GM23338 (cell line): ENCODE results near the gene NIFK. TPM values are rescaled to one million over a fixed set of nuclear protein-coding genes. Genes with fewer than 3 reads are reported as not detected.

Source experiments
- ATAC-seq: fragments of 200-7000 bp; cut with Tn5 transposase; 3 replicates; pipeline ENCODE4 v1.9.1; 2020
- DNase-seq: peaks from one replicate; pipeline ENCODE4 v3.0.0-alpha.2; 2015; ENCODE audit warnings: low spot score
- H2AFZ ChIP-seq: fragments of 200-600 bp; sonication (generic); 2 replicates; pipeline ENCODE4 v1.8.0; 2016; ENCODE audit warnings: antibody characterized with exemption, mild to moderate bottlenecking, moderate library complexity
- H3F3A ChIP-seq: fragments of 200-600 bp; sonication (generic); replicated peaks from 2 replicates; pipeline ENCODE4 v1.8.0; 2017; ENCODE audit warnings: antibody characterized with exemption, mixed run types, low read depth
- H3K27ac ChIP-seq: fragments of 200-600 bp; sonication (generic); 2 replicates; pipeline ENCODE4 v1.6.1; 2016; ENCODE audit warnings: low read depth
- H3K27me3 ChIP-seq: fragments of 200-600 bp; sonication (generic); 2 replicates; pipeline ENCODE4 v1.8.0; 2016; ENCODE audit warnings: mild to moderate bottlenecking, mixed run types, moderate library complexity; ENCODE audit not compliant: insufficient read depth
- H3K36me3 ChIP-seq: fragments of 200-600 bp; sonication (generic); 2 replicates; pipeline ENCODE4 v1.8.0; 2016; ENCODE audit warnings: mild to moderate bottlenecking; ENCODE audit not compliant: insufficient read depth
- H3K4me1 ChIP-seq: fragments of 200-600 bp; sonication (generic); 2 replicates; pipeline ENCODE4 v1.8.0; 2016; ENCODE audit warnings: mild to moderate bottlenecking, moderate library complexity; ENCODE audit not compliant: insufficient read depth
- H3K4me2 ChIP-seq: fragments of 200-600 bp; sonication (generic); 2 replicates; pipeline ENCODE4 v1.7.1; 2017; ENCODE audit warnings: mixed run types
- H3K4me3 ChIP-seq: fragments of 200-600 bp; sonication (generic); 2 replicates; pipeline ENCODE4 v1.6.1; 2016; ENCODE audit warnings: mixed run types
- H3K79me2 ChIP-seq: fragments of 200-600 bp; sonication (generic); replicated peaks from 2 replicates; pipeline ENCODE4 v1.8.0; 2017; ENCODE audit warnings: mild to moderate bottlenecking; ENCODE audit not compliant: insufficient read depth
- H3K9me2 ChIP-seq: fragments of 200-600 bp; sonication (generic); 2 replicates; pipeline ENCODE4 v1.8.0; 2017; ENCODE audit not compliant: insufficient read depth
- H4K20me1 ChIP-seq: fragments of 200-600 bp; sonication (generic); replicated peaks from 2 replicates; pipeline ENCODE4 v1.8.0; 2017; ENCODE audit warnings: mild to moderate bottlenecking; ENCODE audit not compliant: insufficient read depth
- H3K27ac Mint-ChIP-seq: 2 replicates; pipeline ENCODE4 v1.8.0; 2020; ENCODE audit warnings: inconsistent platforms, mild to moderate bottlenecking, moderate library complexity, mixed read lengths
- H3K27me3 Mint-ChIP-seq: 3 replicates; pipeline ENCODE4 v1.8.0; 2022; ENCODE audit warnings: low read depth, mild to moderate bottlenecking, moderate library complexity, mixed read lengths, inconsistent platforms; ENCODE audit not compliant: insufficient read depth, poor library complexity
- H3K36me3 Mint-ChIP-seq: 3 replicates; pipeline ENCODE4 v1.8.0; 2021; ENCODE audit warnings: low read depth, mild to moderate bottlenecking, inconsistent platforms, moderate library complexity, mixed read lengths
- H3K4me1 Mint-ChIP-seq: 3 replicates; pipeline ENCODE4 v1.8.0; 2020; ENCODE audit warnings: mild to moderate bottlenecking, inconsistent platforms, mixed read lengths
- H3K4me3 Mint-ChIP-seq: 3 replicates; pipeline ENCODE4 v1.8.0; 2021; ENCODE audit warnings: moderate library complexity, mild to moderate bottlenecking, inconsistent platforms, mixed read lengths
- H3K9me3 Mint-ChIP-seq: 3 replicates; pipeline ENCODE4 v1.8.0; 2020; ENCODE audit warnings: moderate library complexity, mild to moderate bottlenecking, inconsistent platforms, mixed read lengths
- CREB1 ChIP-seq: fragments of 250-450 bp; sonication (Bioruptor Pico); IDR thresholded peaks from 2 replicates; pipeline ENCODE4 v1.5.0; 2020; ENCODE audit warnings: low read depth, mild to moderate bottlenecking, moderate library complexity
- EZH2 ChIP-seq: fragments of 200-600 bp; sonication (generic); IDR thresholded peaks from one replicate; pipeline ENCODE4 v1.8.0; 2017; ENCODE audit warnings: antibody characterized with exemption, mild to moderate bottlenecking, low read depth; ENCODE audit not compliant: unreplicated experiment
- EZH2phosphoT487 ChIP-seq: fragments of 200-600 bp; sonication (generic); IDR thresholded peaks from one replicate; pipeline ENCODE4 v1.8.1; 2018; ENCODE audit warnings: antibody characterized with exemption; ENCODE audit not compliant: unreplicated experiment
- JUNB ChIP-seq: IDR thresholded peaks from one replicate; pipeline ENCODE4 v1.6.1; 2016; ENCODE audit warnings: antibody characterized with exemption; ENCODE audit not compliant: unreplicated experiment
- ZNF114 ChIP-seq: fragments of 250-450 bp; sonication (Bioruptor Pico); IDR thresholded peaks from 2 replicates; pipeline ENCODE4 v1.5.0; 2020; ENCODE audit warnings: mild to moderate bottlenecking, moderate library complexity
- ZNF331 ChIP-seq: fragments of 250-450 bp; sonication (Bioruptor Pico); IDR thresholded peaks from 2 replicates; pipeline ENCODE4 v1.5.0; 2020; ENCODE audit warnings: low read depth, mild to moderate bottlenecking, moderate library complexity
- polyA plus RNA-seq: library from polyadenylated mRNA; unstranded; fragments of >200 nt; fragmentation: Nextera tagmentation; extraction: Ambion mirVana; gene quantifications from 2 replicates; pipeline ENCODE4 v1.2.1, GENCODE V29; 2016
- total RNA-seq: library from RNA; depleted of rRNA; stranded (reverse); fragments of >200 nt; shearing (Covaris generic); gene quantifications from 2 replicates; pipeline ENCODE4 v1.2.3, GENCODE V29; 2014
- TF ChIP-seq, protein P1 (sequence below): IDR thresholded peaks from 2 replicates; pipeline ENCODE4 v1.6.1; 2016; ENCODE audit warnings: antibody characterized with exemption
- TF ChIP-seq, protein P2 (sequence below): IDR thresholded peaks from one replicate; pipeline ENCODE4 v1.6.1; 2018; ENCODE audit warnings: antibody characterized with exemption; ENCODE audit not compliant: unreplicated experiment
- TF ChIP-seq, protein P3 (sequence below), 2 experiments: fragments of 200-600 bp in 1 of 2; sonication (generic) in 1 of 2; conservative IDR thresholded peaks; 2 replicates each; pipeline versions ENCODE4 v1.5.1 to v1.6.1; 2016 to 2017; ENCODE audit warnings: antibody characterized with exemption in 2 of 2, low read depth in 2 of 2, mild to moderate bottlenecking in 2 of 2, moderate library complexity in 1 of 2

Gene NIFK
- total and polyA plus RNA-seq, 2 experiments from 2014 or later: 106 to 289 TPM

DNA sequence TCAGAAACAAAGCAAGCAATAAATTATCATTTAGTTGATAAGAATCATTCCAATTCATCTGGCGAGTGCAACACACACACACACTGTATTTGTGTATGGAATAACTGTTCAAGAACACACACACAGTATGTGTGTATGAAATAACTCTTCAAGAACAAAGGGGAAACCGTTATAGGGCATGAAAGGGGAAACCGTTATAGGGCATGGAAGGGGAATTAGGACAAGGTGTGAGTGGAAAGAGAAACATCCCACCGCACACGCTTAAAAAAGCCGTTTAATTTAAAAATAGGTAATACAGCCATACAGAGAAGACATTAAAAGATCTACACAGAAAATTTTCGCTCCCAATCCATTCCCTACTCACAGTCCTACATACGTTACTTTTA lies 18.2 kb upstream of the NIFK start:
- no peaks in the 10 kb centered on the region for H4K20me1 ChIP-seq
- DNase-seq (no peak), ATAC-seq (no peak)
- Mint-ChIP-seq H3K4me1 (peaks cover 9% of the 10 kb centered on the region), H3K27ac (peak overlapping the region; percentile 87), H3K4me3 (peak overlapping the region; percentile 89), H3K27me3 (peaks cover 5% of the 10 kb centered on the region), H3K36me3 (peaks cover 33% of the 10 kb centered on the region), H3K9me3 (no peaks in the 10 kb centered on the region)
- H3K27ac ChIP-seq: no peak overlapping the region
- no peaks in the 10 kb centered on the region for H3K9me2 ChIP-seq
- H3K79me2 ChIP-seq: peaks cover 49% of the 10 kb centered on the region
- TF ChIP-seq, protein P1, sequence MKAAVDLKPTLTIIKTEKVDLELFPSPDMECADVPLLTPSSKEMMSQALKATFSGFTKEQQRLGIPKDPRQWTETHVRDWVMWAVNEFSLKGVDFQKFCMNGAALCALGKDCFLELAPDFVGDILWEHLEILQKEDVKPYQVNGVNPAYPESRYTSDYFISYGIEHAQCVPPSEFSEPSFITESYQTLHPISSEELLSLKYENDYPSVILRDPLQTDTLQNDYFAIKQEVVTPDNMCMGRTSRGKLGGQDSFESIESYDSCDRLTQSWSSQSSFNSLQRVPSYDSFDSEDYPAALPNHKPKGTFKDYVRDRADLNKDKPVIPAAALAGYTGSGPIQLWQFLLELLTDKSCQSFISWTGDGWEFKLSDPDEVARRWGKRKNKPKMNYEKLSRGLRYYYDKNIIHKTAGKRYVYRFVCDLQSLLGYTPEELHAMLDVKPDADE: no peak
- TF ChIP-seq EZH2 (no peak), CREB1 (CRISPR knock-in tag) (no peak), ZNF114 (CRISPR knock-in tag) (no peak), EZH2phosphoT487 (no peak), JUNB (no peak)
- TF ChIP-seq, protein P2, sequence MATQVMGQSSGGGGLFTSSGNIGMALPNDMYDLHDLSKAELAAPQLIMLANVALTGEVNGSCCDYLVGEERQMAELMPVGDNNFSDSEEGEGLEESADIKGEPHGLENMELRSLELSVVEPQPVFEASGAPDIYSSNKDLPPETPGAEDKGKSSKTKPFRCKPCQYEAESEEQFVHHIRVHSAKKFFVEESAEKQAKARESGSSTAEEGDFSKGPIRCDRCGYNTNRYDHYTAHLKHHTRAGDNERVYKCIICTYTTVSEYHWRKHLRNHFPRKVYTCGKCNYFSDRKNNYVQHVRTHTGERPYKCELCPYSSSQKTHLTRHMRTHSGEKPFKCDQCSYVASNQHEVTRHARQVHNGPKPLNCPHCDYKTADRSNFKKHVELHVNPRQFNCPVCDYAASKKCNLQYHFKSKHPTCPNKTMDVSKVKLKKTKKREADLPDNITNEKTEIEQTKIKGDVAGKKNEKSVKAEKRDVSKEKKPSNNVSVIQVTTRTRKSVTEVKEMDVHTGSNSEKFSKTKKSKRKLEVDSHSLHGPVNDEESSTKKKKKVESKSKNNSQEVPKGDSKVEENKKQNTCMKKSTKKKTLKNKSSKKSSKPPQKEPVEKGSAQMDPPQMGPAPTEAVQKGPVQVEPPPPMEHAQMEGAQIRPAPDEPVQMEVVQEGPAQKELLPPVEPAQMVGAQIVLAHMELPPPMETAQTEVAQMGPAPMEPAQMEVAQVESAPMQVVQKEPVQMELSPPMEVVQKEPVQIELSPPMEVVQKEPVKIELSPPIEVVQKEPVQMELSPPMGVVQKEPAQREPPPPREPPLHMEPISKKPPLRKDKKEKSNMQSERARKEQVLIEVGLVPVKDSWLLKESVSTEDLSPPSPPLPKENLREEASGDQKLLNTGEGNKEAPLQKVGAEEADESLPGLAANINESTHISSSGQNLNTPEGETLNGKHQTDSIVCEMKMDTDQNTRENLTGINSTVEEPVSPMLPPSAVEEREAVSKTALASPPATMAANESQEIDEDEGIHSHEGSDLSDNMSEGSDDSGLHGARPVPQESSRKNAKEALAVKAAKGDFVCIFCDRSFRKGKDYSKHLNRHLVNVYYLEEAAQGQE: no peak
- TF ChIP-seq, protein P3, sequence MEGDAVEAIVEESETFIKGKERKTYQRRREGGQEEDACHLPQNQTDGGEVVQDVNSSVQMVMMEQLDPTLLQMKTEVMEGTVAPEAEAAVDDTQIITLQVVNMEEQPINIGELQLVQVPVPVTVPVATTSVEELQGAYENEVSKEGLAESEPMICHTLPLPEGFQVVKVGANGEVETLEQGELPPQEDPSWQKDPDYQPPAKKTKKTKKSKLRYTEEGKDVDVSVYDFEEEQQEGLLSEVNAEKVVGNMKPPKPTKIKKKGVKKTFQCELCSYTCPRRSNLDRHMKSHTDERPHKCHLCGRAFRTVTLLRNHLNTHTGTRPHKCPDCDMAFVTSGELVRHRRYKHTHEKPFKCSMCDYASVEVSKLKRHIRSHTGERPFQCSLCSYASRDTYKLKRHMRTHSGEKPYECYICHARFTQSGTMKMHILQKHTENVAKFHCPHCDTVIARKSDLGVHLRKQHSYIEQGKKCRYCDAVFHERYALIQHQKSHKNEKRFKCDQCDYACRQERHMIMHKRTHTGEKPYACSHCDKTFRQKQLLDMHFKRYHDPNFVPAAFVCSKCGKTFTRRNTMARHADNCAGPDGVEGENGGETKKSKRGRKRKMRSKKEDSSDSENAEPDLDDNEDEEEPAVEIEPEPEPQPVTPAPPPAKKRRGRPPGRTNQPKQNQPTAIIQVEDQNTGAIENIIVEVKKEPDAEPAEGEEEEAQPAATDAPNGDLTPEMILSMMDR (conservative IDR thresholded peaks at IDR 0.05; ENCODE audit: low read depth in 2 of 2): no peak
- 0 out of 2 replicates have a peak, but pooled peaks cover 2% of the 10 kb centered on the region for H3F3A ChIP-seq
- peak overlapping the region; percentile 99 for H3K4me3 ChIP-seq
- peak overlapping the region; percentile 79 for H3K4me2 ChIP-seq
- H3K36me3 ChIP-seq: peaks cover 17% of the 10 kb centered on the region; the same call in 1 of the 2 replicates
- peaks cover 14% of the 10 kb centered on the region for H3K4me1 ChIP-seq
- no peaks in the 10 kb centered on the region for H3K27me3 ChIP-seq
- H2AFZ ChIP-seq: no peak overlapping the region

DNA sequence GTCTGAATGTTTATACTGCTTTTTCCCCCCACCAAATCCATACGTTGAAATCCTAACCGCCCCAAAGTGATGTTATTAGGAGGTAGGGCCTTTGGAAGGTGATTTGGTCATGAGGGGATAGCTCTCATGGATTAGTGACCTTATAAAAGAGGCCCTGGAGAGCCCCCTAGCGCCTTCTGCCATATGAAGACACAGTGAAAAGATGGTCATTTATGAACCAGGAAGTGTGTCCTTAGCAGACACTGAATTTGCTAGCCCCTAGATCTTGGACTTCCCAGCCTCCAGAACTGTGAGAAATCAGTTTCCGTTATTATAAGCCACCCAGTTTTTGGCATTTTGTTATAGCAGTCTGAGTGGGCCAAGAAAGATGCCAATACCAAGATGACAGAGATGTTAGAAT lies 11.5 kb upstream of the NIFK start:
- Histone ChIP-seq H3K4me2 (no peak overlapping the region), H4K20me1 (no peaks in the 10 kb centered on the region), H3F3A (no peaks in the 10 kb centered on the region), H3K9me2 (no peaks in the 10 kb centered on the region), H3K27me3 (no peaks in the 10 kb centered on the region), H2AFZ (no peak overlapping the region), H3K36me3 (no peaks in the 10 kb centered on the region), H3K79me2 (no peaks in the 10 kb centered on the region), H3K27ac (no peak overlapping the region), H3K4me1 (no peaks in the 10 kb centered on the region), H3K4me3 (no peak overlapping the region)
- Mint-ChIP-seq H3K9me3 (no peaks in the 10 kb centered on the region), H3K27me3 (no peaks in the 10 kb centered on the region), H3K4me1 (no peaks in the 10 kb centered on the region), H3K27ac (no peak overlapping the region), H3K36me3 (no peaks in the 10 kb centered on the region), H3K4me3 (no peak overlapping the region)
- DNase-seq: peak; percentile 67
- ATAC-seq: peak; percentile 82
- TF ChIP-seq, protein P3 (conservative IDR thresholded peaks at IDR 0.05; ENCODE audit: low read depth in 2 of 2): peak; percentile 66 to 67
- TF ChIP-seq, protein P1: no peak
- TF ChIP-seq CREB1 (CRISPR knock-in tag) (no peak), ZNF331 (no peak)
